GM23338 (cell line): ENCODE measurements around the gene SMURF2. TPM values are rescaled to one million over a fixed set of nuclear protein-coding genes. Genes with fewer than 3 reads are reported as not detected.

Experiments used
- ATAC-seq: fragments of 200-7000 bp; cut with Tn5 transposase; 3 replicates; pipeline ENCODE4 v1.9.1; 2020
- DNase-seq: peaks from one replicate; pipeline ENCODE4 v3.0.0-alpha.2; 2015; ENCODE audit warnings: low spot score
- H2AFZ ChIP-seq: fragments of 200-600 bp; sonication (generic); 2 replicates; pipeline ENCODE4 v1.8.0; 2016; ENCODE audit warnings: antibody characterized with exemption, mild to moderate bottlenecking, moderate library complexity
- H3F3A ChIP-seq: fragments of 200-600 bp; sonication (generic); replicated peaks from 2 replicates; pipeline ENCODE4 v1.8.0; 2017; ENCODE audit warnings: antibody characterized with exemption, mixed run types, low read depth
- H3K27ac ChIP-seq: fragments of 200-600 bp; sonication (generic); 2 replicates; pipeline ENCODE4 v1.6.1; 2016; ENCODE audit warnings: low read depth
- H3K27me3 ChIP-seq: fragments of 200-600 bp; sonication (generic); 2 replicates; pipeline ENCODE4 v1.8.0; 2016; ENCODE audit warnings: mild to moderate bottlenecking, mixed run types, moderate library complexity; ENCODE audit not compliant: insufficient read depth
- H3K36me3 ChIP-seq: fragments of 200-600 bp; sonication (generic); 2 replicates; pipeline ENCODE4 v1.8.0; 2016; ENCODE audit warnings: mild to moderate bottlenecking; ENCODE audit not compliant: insufficient read depth
- H3K4me1 ChIP-seq: fragments of 200-600 bp; sonication (generic); 2 replicates; pipeline ENCODE4 v1.8.0; 2016; ENCODE audit warnings: mild to moderate bottlenecking, moderate library complexity; ENCODE audit not compliant: insufficient read depth
- H3K4me2 ChIP-seq: fragments of 200-600 bp; sonication (generic); 2 replicates; pipeline ENCODE4 v1.7.1; 2017; ENCODE audit warnings: mixed run types
- H3K4me3 ChIP-seq: fragments of 200-600 bp; sonication (generic); 2 replicates; pipeline ENCODE4 v1.6.1; 2016; ENCODE audit warnings: mixed run types
- H3K79me2 ChIP-seq: fragments of 200-600 bp; sonication (generic); replicated peaks from 2 replicates; pipeline ENCODE4 v1.8.0; 2017; ENCODE audit warnings: mild to moderate bottlenecking; ENCODE audit not compliant: insufficient read depth
- H3K9me2 ChIP-seq: fragments of 200-600 bp; sonication (generic); 2 replicates; pipeline ENCODE4 v1.8.0; 2017; ENCODE audit not compliant: insufficient read depth
- H4K20me1 ChIP-seq: fragments of 200-600 bp; sonication (generic); replicated peaks from 2 replicates; pipeline ENCODE4 v1.8.0; 2017; ENCODE audit warnings: mild to moderate bottlenecking; ENCODE audit not compliant: insufficient read depth
- H3K27ac Mint-ChIP-seq: 2 replicates; pipeline ENCODE4 v1.8.0; 2020; ENCODE audit warnings: inconsistent platforms, mild to moderate bottlenecking, moderate library complexity, mixed read lengths
- H3K27me3 Mint-ChIP-seq: 3 replicates; pipeline ENCODE4 v1.8.0; 2022; ENCODE audit warnings: low read depth, mild to moderate bottlenecking, moderate library complexity, mixed read lengths, inconsistent platforms; ENCODE audit not compliant: insufficient read depth, poor library complexity
- H3K36me3 Mint-ChIP-seq: 3 replicates; pipeline ENCODE4 v1.8.0; 2021; ENCODE audit warnings: low read depth, mild to moderate bottlenecking, inconsistent platforms, moderate library complexity, mixed read lengths
- H3K4me1 Mint-ChIP-seq: 3 replicates; pipeline ENCODE4 v1.8.0; 2020; ENCODE audit warnings: mild to moderate bottlenecking, inconsistent platforms, mixed read lengths
- H3K4me3 Mint-ChIP-seq: 3 replicates; pipeline ENCODE4 v1.8.0; 2021; ENCODE audit warnings: moderate library complexity, mild to moderate bottlenecking, inconsistent platforms, mixed read lengths
- H3K9me3 Mint-ChIP-seq: 3 replicates; pipeline ENCODE4 v1.8.0; 2020; ENCODE audit warnings: moderate library complexity, mild to moderate bottlenecking, inconsistent platforms, mixed read lengths
- CREB1 ChIP-seq: fragments of 250-450 bp; sonication (Bioruptor Pico); IDR thresholded peaks from 2 replicates; pipeline ENCODE4 v1.5.0; 2020; ENCODE audit warnings: low read depth, mild to moderate bottlenecking, moderate library complexity
- EZH2 ChIP-seq: fragments of 200-600 bp; sonication (generic); IDR thresholded peaks from one replicate; pipeline ENCODE4 v1.8.0; 2017; ENCODE audit warnings: antibody characterized with exemption, mild to moderate bottlenecking, low read depth; ENCODE audit not compliant: unreplicated experiment
- EZH2phosphoT487 ChIP-seq: fragments of 200-600 bp; sonication (generic); IDR thresholded peaks from one replicate; pipeline ENCODE4 v1.8.1; 2018; ENCODE audit warnings: antibody characterized with exemption; ENCODE audit not compliant: unreplicated experiment
- JUNB ChIP-seq: IDR thresholded peaks from one replicate; pipeline ENCODE4 v1.6.1; 2016; ENCODE audit warnings: antibody characterized with exemption; ENCODE audit not compliant: unreplicated experiment
- NANOG ChIP-seq: IDR thresholded peaks from 2 replicates; pipeline ENCODE4 v1.6.1; 2016; ENCODE audit warnings: antibody characterized with exemption, borderline replicate concordance
- STAT1 ChIP-seq: IDR thresholded peaks from one replicate; pipeline ENCODE4 v1.6.1; 2016; ENCODE audit warnings: antibody characterized with exemption; ENCODE audit not compliant: unreplicated experiment
- ZNF331 ChIP-seq: fragments of 250-450 bp; sonication (Bioruptor Pico); IDR thresholded peaks from 2 replicates; pipeline ENCODE4 v1.5.0; 2020; ENCODE audit warnings: low read depth, mild to moderate bottlenecking, moderate library complexity
- polyA plus RNA-seq: library from polyadenylated mRNA; unstranded; fragments of >200 nt; fragmentation: Nextera tagmentation; extraction: Ambion mirVana; gene quantifications from 2 replicates; pipeline ENCODE4 v1.2.1, GENCODE V29; 2016
- total RNA-seq: library from RNA; depleted of rRNA; stranded (reverse); fragments of >200 nt; shearing (Covaris generic); gene quantifications from 2 replicates; pipeline ENCODE4 v1.2.3, GENCODE V29; 2014
- TF ChIP-seq, protein P1 (sequence below): IDR thresholded peaks from 2 replicates; pipeline ENCODE4 v1.6.1; 2016; ENCODE audit warnings: antibody characterized with exemption
- TF ChIP-seq, protein P2 (sequence below): IDR thresholded peaks from one replicate; pipeline ENCODE4 v1.6.1; 2018; ENCODE audit warnings: antibody characterized with exemption; ENCODE audit not compliant: unreplicated experiment
- TF ChIP-seq, protein P3 (sequence below), 2 experiments: fragments of 200-600 bp in 1 of 2; sonication (generic) in 1 of 2; conservative IDR thresholded peaks; 2 replicates each; pipeline versions ENCODE4 v1.5.1 to v1.6.1; 2016 to 2017; ENCODE audit warnings: antibody characterized with exemption in 2 of 2, low read depth in 2 of 2, mild to moderate bottlenecking in 2 of 2, moderate library complexity in 1 of 2
- TF ChIP-seq, protein P4 (sequence below): fragments of 250-450 bp; sonication (Bioruptor Pico); IDR thresholded peaks from 2 replicates; pipeline ENCODE4 v1.5.0; 2020; ENCODE audit warnings: mild to moderate bottlenecking, moderate library complexity

Gene SMURF2
- total and polyA plus RNA-seq, 2 experiments from 2014 or later = 12.1 to 29.6 TPM

DNA sequence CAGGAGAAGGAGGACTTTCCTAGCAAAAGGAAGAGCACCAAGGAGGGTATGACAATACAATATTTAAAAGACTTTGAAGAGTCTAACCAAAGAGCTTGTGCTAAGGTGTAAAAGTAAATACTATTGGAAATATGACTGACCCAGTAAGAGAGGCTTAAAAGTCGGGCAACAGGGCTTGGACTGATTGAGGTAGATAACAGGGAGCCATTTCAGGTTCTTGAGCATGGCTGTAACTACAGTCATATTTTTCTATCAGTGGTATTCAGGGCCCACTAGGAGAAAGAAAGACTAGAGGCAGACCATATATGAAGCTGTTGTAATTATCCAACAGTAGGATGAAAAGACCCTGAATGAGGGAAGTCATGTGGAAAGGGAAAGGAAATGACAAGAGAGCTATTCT lies 62.3 kb downstream of the SMURF2 start (continued):
- TF ChIP-seq, protein P1, sequence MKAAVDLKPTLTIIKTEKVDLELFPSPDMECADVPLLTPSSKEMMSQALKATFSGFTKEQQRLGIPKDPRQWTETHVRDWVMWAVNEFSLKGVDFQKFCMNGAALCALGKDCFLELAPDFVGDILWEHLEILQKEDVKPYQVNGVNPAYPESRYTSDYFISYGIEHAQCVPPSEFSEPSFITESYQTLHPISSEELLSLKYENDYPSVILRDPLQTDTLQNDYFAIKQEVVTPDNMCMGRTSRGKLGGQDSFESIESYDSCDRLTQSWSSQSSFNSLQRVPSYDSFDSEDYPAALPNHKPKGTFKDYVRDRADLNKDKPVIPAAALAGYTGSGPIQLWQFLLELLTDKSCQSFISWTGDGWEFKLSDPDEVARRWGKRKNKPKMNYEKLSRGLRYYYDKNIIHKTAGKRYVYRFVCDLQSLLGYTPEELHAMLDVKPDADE = no peak
- TF ChIP-seq EZH2 (no peak), CREB1 (CRISPR knock-in tag) (no peak)

DNA sequence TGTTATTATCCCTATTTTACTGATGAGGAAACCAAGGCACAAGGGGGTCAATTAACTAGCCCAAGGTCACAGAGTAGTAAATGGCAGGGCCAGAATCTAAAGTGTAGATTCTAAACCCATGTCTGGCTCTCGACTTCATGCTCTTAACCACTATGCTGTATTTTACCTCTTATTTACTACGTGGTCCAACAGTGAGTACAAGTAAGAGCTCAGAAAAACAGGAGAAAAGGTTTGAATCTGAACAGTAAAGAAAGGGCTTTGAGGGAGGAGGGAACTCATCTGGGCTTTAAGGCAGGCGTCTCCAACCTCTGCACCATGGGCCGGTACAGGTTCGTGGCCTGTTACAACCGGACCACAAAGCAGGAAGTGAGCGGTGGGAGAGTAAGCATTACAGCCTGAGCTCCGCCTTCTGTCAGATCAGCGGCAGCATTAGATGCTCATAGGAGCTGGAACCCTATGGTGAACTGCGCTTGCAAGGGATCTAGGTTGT lies 62.9 kb downstream of the SMURF2 start:
- H4K20me1 ChIP-seq = no peaks in the 10 kb centered on the region
- peaks cover 3% of the 10 kb centered on the region for H3K4me1 Mint-ChIP-seq
- no peaks in the 10 kb centered on the region for H3K27me3 Mint-ChIP-seq
- H3K27ac Mint-ChIP-seq = peak overlapping the region; percentile 44; the same call in 1 of the 2 replicates
- H3F3A ChIP-seq = no peaks in the 10 kb centered on the region
- H3K36me3 ChIP-seq = no peaks in the 10 kb centered on the region
- no peak overlapping the region for H3K4me3 Mint-ChIP-seq
- no peaks in the 10 kb centered on the region for H3K27me3 ChIP-seq
- no peaks in the 10 kb centered on the region for H3K4me1 ChIP-seq
- H3K36me3 Mint-ChIP-seq = peaks cover 8% of the 10 kb centered on the region; the same call in 2 of the 3 replicates
- H3K79me2 ChIP-seq = peaks cover 26% of the 10 kb centered on the region; the same call in 1 of the 2 replicates
- H3K4me2 ChIP-seq = no peak overlapping the region
- H3K9me2 ChIP-seq = no peaks in the 10 kb centered on the region
- no peaks in the 10 kb centered on the region for H3K9me3 Mint-ChIP-seq
- H2AFZ ChIP-seq = no peak overlapping the region
- peak; percentile 76 for ATAC-seq
- DNase-seq = peak; percentile 28
- H3K4me3 ChIP-seq = no peak overlapping the region
- H3K27ac ChIP-seq = no peak overlapping the region
- TF ChIP-seq STAT1 = no peak
- no peak for TF ChIP-seq EZH2phosphoT487
- TF ChIP-seq, protein P2, sequence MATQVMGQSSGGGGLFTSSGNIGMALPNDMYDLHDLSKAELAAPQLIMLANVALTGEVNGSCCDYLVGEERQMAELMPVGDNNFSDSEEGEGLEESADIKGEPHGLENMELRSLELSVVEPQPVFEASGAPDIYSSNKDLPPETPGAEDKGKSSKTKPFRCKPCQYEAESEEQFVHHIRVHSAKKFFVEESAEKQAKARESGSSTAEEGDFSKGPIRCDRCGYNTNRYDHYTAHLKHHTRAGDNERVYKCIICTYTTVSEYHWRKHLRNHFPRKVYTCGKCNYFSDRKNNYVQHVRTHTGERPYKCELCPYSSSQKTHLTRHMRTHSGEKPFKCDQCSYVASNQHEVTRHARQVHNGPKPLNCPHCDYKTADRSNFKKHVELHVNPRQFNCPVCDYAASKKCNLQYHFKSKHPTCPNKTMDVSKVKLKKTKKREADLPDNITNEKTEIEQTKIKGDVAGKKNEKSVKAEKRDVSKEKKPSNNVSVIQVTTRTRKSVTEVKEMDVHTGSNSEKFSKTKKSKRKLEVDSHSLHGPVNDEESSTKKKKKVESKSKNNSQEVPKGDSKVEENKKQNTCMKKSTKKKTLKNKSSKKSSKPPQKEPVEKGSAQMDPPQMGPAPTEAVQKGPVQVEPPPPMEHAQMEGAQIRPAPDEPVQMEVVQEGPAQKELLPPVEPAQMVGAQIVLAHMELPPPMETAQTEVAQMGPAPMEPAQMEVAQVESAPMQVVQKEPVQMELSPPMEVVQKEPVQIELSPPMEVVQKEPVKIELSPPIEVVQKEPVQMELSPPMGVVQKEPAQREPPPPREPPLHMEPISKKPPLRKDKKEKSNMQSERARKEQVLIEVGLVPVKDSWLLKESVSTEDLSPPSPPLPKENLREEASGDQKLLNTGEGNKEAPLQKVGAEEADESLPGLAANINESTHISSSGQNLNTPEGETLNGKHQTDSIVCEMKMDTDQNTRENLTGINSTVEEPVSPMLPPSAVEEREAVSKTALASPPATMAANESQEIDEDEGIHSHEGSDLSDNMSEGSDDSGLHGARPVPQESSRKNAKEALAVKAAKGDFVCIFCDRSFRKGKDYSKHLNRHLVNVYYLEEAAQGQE = no peak
- TF ChIP-seq, protein P1 = no peak
- no peak for TF ChIP-seq NANOG
- no peak for TF ChIP-seq CREB1 (CRISPR knock-in tag)
- no peak for TF ChIP-seq ZNF331 (CRISPR knock-in tag)
- TF ChIP-seq, protein P3, sequence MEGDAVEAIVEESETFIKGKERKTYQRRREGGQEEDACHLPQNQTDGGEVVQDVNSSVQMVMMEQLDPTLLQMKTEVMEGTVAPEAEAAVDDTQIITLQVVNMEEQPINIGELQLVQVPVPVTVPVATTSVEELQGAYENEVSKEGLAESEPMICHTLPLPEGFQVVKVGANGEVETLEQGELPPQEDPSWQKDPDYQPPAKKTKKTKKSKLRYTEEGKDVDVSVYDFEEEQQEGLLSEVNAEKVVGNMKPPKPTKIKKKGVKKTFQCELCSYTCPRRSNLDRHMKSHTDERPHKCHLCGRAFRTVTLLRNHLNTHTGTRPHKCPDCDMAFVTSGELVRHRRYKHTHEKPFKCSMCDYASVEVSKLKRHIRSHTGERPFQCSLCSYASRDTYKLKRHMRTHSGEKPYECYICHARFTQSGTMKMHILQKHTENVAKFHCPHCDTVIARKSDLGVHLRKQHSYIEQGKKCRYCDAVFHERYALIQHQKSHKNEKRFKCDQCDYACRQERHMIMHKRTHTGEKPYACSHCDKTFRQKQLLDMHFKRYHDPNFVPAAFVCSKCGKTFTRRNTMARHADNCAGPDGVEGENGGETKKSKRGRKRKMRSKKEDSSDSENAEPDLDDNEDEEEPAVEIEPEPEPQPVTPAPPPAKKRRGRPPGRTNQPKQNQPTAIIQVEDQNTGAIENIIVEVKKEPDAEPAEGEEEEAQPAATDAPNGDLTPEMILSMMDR (conservative IDR thresholded peaks at IDR 0.05; ENCODE audit: low read depth in 2 of 2) = no peak
- TF ChIP-seq EZH2 = no peak
- no peak for TF ChIP-seq JUNB
- TF ChIP-seq, protein P4, sequence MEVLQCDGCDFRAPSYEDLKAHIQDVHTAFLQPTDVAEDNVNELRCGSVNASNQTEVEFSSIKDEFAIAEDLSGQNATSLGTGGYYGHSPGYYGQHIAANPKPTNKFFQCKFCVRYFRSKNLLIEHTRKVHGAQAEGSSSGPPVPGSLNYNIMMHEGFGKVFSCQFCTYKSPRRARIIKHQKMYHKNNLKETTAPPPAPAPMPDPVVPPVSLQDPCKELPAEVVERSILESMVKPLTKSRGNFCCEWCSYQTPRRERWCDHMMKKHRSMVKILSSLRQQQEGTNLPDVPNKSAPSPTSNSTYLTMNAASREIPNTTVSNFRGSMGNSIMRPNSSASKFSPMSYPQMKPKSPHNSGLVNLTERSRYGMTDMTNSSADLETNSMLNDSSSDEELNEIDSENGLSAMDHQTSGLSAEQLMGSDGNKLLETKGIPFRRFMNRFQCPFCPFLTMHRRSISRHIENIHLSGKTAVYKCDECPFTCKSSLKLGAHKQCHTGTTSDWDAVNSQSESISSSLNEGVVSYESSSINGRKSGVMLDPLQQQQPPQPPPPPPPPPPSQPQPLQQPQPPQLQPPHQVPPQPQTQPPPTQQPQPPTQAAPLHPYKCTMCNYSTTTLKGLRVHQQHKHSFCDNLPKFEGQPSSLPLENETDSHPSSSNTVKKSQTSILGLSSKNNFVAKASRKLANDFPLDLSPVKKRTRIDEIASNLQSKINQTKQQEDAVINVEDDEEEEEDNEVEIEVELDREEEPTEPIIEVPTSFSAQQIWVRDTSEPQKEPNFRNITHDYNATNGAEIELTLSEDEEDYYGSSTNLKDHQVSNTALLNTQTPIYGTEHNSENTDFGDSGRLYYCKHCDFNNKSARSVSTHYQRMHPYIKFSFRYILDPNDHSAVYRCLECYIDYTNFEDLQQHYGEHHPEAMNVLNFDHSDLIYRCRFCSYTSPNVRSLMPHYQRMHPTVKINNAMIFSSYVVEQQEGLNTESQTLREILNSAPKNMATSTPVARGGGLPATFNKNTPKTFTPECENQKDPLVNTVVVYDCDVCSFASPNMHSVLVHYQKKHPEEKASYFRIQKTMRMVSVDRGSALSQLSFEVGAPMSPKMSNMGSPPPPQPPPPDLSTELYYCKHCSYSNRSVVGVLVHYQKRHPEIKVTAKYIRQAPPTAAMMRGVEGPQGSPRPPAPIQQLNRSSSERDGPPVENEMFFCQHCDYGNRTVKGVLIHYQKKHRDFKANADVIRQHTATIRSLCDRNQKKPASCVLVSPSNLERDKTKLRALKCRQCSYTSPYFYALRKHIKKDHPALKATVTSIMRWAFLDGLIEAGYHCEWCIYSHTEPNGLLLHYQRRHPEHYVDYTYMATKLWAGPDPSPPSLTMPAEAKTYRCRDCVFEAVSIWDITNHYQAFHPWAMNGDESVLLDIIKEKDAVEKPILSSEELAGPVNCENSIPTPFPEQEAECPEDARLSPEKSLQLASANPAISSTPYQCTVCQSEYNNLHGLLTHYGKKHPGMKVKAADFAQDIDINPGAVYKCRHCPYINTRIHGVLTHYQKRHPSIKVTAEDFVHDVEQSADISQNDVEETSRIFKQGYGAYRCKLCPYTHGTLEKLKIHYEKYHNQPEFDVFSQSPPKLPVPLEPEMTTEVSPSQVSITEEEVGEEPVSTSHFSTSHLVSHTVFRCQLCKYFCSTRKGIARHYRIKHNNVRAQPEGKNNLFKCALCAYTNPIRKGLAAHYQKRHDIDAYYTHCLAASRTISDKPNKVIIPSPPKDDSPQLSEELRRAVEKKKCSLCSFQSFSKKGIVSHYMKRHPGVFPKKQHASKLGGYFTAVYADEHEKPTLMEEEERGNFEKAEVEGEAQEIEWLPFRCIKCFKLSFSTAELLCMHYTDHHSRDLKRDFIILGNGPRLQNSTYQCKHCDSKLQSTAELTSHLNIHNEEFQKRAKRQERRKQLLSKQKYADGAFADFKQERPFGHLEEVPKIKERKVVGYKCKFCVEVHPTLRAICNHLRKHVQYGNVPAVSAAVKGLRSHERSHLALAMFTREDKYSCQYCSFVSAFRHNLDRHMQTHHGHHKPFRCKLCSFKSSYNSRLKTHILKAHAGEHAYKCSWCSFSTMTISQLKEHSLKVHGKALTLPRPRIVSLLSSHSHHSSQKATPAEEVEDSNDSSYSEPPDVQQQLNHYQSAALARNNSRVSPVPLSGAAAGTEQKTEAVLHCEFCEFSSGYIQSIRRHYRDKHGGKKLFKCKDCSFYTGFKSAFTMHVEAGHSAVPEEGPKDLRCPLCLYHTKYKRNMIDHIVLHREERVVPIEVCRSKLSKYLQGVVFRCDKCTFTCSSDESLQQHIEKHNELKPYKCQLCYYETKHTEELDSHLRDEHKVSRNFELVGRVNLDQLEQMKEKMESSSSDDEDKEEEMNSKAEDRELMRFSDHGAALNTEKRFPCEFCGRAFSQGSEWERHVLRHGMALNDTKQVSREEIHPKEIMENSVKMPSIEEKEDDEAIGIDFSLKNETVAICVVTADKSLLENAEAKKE (CRISPR knock-in tag) = no peak
